T-helper 1 cell treated with Interleukin-12 subunit alpha and Interleukin-12 subunit beta and Interleukin-4 antibody, amounts not matched to agents 30 μg/mL and 1 μg/mL, for 36 hours (primary cell): ENCODE results near the gene KCNAB3.

Source experiments
- H3K27ac Mint-ChIP-seq: one replicate; pipeline ENCODE4 v1.8.0; 2021; ENCODE audit warnings: mild to moderate bottlenecking, mixed read lengths
- H3K27me3 Mint-ChIP-seq: one replicate; pipeline ENCODE4 v1.8.0; 2021; ENCODE audit warnings: low read depth, mixed read lengths
- H3K36me3 Mint-ChIP-seq: one replicate; pipeline ENCODE4 v1.8.0; 2021; ENCODE audit warnings: low read depth, mixed read lengths
- H3K4me1 Mint-ChIP-seq: one replicate; pipeline ENCODE4 v1.8.0; 2021; ENCODE audit warnings: low read depth, mixed read lengths
- H3K4me3 Mint-ChIP-seq: one replicate; pipeline ENCODE4 v1.8.0; 2021; ENCODE audit warnings: mild to moderate bottlenecking, moderate library complexity, mixed read lengths
- H3K9me3 Mint-ChIP-seq: one replicate; pipeline ENCODE4 v1.8.0; 2021; ENCODE audit warnings: mixed read lengths

The KCNAB3 gene

GRCh38 chr17:7883781-7884386 lies 45.8 kb downstream of the KCNAB3 start:
- H3K4me3 Mint-ChIP-seq: peak overlapping the region; percentile 56
- no peaks in the 10 kb centered on the region for H3K9me3 Mint-ChIP-seq
- H3K27me3 Mint-ChIP-seq: no peaks in the 10 kb centered on the region
- H3K4me1 Mint-ChIP-seq: no peaks in the 10 kb centered on the region
- peak overlapping the region; percentile 69 for H3K27ac Mint-ChIP-seq
- no peaks in the 10 kb centered on the region for H3K36me3 Mint-ChIP-seq

GRCh38 chr17:7882629-7883028 lies 47.0 kb downstream of the KCNAB3 start:
- Mint-ChIP-seq H3K27ac (no peak overlapping the region), H3K4me1 (no peaks in the 10 kb centered on the region), H3K4me3 (no peak overlapping the region), H3K9me3 (no peaks in the 10 kb centered on the region), H3K36me3 (no peaks in the 10 kb centered on the region), H3K27me3 (no peaks in the 10 kb centered on the region)

DNA sequence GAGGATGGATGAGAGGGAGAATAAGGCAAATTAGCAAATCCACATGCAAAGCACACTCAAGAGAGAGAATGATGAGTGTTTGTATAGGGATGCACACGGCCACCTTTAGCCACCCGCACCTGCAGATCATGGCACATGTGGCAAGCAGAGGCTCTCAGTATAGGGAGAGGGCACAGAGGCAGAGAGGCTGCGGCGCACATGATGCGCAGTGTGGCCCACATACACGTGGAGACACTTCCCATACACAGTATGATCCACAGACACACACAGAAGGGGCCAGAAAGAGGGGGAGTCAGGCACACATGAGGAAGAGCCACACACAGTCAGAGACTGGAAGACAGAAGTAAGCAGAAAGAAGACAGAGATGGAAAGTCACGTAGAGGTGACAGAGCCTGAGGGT lies 47.6 kb downstream of the KCNAB3 start:
- H3K27ac Mint-ChIP-seq: no peak overlapping the region
- no peaks in the 10 kb centered on the region for H3K9me3 Mint-ChIP-seq
- H3K27me3 Mint-ChIP-seq: no peaks in the 10 kb centered on the region
- no peaks in the 10 kb centered on the region for H3K4me1 Mint-ChIP-seq
- no peaks in the 10 kb centered on the region for H3K36me3 Mint-ChIP-seq
- no peak overlapping the region for H3K4me3 Mint-ChIP-seq

DNA sequence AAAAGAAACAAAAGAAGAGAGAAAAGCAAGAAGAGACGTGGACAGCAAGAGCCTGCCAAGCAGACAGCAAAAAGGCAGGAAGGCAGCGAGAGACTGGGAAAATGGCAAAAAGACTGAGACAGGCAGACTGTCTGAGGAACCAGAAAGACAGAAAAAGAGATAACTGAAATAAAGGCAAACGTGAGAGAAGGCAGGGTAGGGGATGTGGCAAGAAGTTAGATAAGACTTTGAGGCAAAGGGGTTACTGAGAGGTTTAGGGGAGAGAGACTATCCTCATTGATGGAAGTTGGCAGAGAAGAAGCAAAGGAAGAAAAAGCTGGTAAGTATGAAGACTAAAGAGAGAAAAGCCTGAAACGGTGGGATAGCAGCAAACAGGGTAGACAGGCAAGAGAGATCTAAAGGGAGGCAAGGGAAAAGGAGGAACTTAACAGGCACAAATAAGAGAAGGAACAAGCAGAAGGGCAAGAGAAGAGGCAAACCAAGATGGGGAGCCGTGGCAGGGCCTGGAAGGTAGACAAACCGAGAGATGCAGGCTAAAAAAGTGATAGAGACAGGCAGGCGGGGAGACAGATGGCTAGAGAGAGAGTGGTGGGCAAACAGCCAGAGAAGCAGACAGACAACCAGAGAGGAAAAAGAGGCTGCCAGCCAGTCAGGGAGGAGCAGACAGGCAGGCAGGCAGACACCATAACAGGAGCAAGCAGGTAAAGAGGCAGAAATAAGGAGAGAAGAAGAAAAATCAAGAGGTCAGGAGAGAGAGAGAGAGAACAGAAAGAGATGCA lies 48.2 kb downstream of the KCNAB3 start:
- no peak overlapping the region for H3K27ac Mint-ChIP-seq
- no peaks in the 10 kb centered on the region for H3K4me1 Mint-ChIP-seq
- H3K4me3 Mint-ChIP-seq: no peak overlapping the region
- H3K27me3 Mint-ChIP-seq: no peaks in the 10 kb centered on the region
- H3K9me3 Mint-ChIP-seq: no peaks in the 10 kb centered on the region
- peaks cover under 1% of the 10 kb centered on the region for H3K36me3 Mint-ChIP-seq

DNA sequence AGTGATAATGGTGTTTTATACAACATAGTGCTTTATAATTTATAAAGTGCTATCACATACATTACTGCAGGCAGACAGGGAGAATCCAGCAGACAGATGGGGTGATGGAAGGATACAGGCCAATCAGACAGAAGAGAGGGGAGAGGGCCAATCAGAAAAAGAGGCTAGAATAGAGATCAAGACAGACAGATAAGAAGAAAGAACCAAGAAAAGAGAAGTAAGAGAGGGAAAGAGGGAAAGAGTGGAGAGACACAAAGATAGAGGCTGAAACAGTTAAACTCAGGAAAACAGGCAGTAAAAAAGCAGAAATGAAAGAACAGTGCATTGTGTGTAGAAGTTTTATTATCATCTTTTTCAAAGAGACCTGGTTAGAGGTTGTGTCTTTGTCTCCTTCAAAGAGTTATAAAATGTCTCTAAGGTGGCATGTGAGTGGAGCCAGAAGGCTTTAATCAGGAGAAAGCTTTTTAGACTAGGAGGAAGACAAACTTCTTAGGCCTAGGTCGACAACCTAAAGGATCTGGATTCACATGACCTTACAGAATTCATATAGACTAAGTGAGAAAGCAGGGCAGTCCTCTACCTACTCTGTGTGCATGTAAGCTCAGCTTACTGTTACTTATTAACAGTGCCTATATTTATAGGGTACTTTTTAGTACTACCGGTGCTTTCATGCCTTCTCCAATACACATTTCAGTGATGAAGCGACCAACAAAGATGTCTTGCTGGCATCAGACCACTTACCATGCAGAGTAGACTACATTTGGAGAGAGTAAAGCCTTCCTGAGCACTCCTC lies 49.4 kb downstream of the KCNAB3 start:
- peaks cover 8% of the 10 kb centered on the region for H3K36me3 Mint-ChIP-seq
- H3K4me3 Mint-ChIP-seq: no peak overlapping the region
- H3K4me1 Mint-ChIP-seq: no peaks in the 10 kb centered on the region
- H3K9me3 Mint-ChIP-seq: no peaks in the 10 kb centered on the region
- H3K27me3 Mint-ChIP-seq: no peaks in the 10 kb centered on the region
- no peak overlapping the region for H3K27ac Mint-ChIP-seq

DNA sequence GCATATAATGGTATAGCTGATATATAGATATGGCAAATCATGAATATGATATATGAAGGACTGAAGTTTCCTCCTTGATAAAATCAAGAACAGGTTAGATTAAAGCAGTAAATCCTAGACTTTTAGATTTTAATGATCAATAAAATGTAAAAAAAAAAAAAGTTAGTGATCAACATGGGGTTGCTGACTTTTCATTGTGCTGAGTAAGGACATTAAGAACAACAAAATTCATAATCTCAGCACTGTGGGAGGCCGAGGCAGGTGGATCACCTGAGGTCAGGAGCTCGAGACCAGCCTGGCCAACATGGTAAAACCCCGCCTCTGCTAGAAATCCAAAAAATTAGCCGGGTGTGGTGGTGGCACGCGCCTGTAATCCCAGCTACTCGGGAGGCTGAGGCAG lies 51.4 kb downstream of the KCNAB3 start:
- H3K36me3 Mint-ChIP-seq: peaks cover 14% of the 10 kb centered on the region

GRCh38 chr17:7875804-7876370 lies 53.8 kb downstream of the KCNAB3 start:
- H3K27me3 Mint-ChIP-seq: no peaks in the 10 kb centered on the region
- peaks cover 4% of the 10 kb centered on the region for H3K4me1 Mint-ChIP-seq
- H3K36me3 Mint-ChIP-seq: peaks cover 14% of the 10 kb centered on the region
- no peak overlapping the region for H3K27ac Mint-ChIP-seq
- no peak overlapping the region for H3K4me3 Mint-ChIP-seq
- H3K9me3 Mint-ChIP-seq: no peaks in the 10 kb centered on the region

More for the DNA sequence above, 51.4 kb downstream of the KCNAB3 start:
- Mint-ChIP-seq H3K27ac (no peak overlapping the region), H3K4me3 (no peak overlapping the region), H3K9me3 (no peaks in the 10 kb centered on the region), H3K4me1 (peaks cover 4% of the 10 kb centered on the region), H3K27me3 (no peaks in the 10 kb centered on the region)

DNA sequence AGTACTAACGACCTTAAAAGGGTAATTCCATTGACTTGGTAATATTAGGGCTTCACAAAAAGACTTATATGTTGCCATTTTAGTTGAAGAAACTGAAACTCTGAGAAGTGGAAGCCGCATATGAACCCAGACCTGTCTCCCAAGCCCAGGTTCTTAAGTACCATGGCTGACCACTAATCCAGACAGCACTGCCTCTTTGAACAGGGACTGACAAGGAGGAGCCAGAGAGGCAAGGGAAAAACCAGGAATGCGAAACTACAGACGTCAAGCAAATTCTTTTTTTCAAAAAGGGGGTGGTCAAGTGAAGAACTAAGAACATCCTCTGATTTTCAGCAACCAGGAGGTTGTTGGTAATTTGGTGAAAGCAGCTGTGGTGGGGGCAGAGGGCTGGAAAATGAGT lies 56.6 kb downstream of the KCNAB3 start:
- H3K9me3 Mint-ChIP-seq: no peaks in the 10 kb centered on the region
- no peak overlapping the region for H3K27ac Mint-ChIP-seq
- H3K27me3 Mint-ChIP-seq: no peaks in the 10 kb centered on the region
- peaks cover 11% of the 10 kb centered on the region for H3K4me1 Mint-ChIP-seq
- H3K36me3 Mint-ChIP-seq: peaks cover 14% of the 10 kb centered on the region
- no peak overlapping the region for H3K4me3 Mint-ChIP-seq
